ENCODE measurements around the gene CASK.

- TF ChIP-seq CTCF (IDR thresholded peaks at IDR 0.05; ENCODE audit: low read depth, low read length, poor library complexity, severe bottlenecking) (no peak), EZH2phosphoT487 (IDR thresholded peaks at IDR 0.05; ENCODE audit: borderline replicate concordance, low read length) (no peak)
These were observed 379.7 kb downstream of the CASK start for GRCh38 chrX:41543668-41544067.
